Measurements from ENCODE around the gene DOK5. TPM values are rescaled to one million over a fixed set of nuclear protein-coding genes. Genes with fewer than 3 reads are reported as not detected.

Gene DOK5
- total and polyA plus RNA-seq, 10 of the 15 experiments (the other 5 are each of a cell fraction or from before 2014, with no cell fraction given): 0.03 TPM; not detected in 9

DNA sequence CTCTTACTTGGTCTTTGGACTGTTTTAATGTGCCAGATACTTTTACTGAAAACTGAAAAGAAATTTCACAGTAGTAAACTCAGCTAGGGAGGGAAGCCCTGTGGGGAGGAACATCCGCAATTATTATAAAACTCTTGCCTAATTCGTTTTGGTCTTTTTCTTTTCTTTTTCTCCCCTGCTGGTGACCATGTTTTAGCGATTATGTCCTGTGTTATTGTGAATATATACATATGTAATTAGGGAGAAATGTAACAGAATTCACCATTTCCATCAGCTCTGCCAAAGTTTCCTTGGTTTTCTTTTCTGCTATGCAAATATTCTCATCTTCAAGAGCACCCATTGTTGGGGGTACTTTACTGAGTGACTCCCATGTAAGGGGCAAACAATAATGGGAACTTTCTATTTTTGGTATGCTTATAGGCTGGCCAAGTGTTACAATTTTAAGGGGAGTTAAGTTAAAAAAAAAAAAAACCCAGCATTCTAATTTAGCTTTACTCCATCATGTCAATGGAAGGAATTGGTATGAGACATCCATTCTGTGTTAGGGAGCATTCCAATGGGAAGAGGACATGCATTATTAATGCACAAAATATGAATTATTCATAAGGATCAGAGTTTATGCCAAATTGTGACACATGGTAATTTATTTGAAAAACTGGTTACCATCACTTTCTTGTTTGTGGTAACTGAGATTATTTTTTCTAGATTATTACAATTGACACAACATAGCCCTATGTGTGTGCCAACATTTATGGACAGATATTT, 2.0 kb downstream of the DOK5 start (continued):
- TF ChIP-seq, protein P1, sequence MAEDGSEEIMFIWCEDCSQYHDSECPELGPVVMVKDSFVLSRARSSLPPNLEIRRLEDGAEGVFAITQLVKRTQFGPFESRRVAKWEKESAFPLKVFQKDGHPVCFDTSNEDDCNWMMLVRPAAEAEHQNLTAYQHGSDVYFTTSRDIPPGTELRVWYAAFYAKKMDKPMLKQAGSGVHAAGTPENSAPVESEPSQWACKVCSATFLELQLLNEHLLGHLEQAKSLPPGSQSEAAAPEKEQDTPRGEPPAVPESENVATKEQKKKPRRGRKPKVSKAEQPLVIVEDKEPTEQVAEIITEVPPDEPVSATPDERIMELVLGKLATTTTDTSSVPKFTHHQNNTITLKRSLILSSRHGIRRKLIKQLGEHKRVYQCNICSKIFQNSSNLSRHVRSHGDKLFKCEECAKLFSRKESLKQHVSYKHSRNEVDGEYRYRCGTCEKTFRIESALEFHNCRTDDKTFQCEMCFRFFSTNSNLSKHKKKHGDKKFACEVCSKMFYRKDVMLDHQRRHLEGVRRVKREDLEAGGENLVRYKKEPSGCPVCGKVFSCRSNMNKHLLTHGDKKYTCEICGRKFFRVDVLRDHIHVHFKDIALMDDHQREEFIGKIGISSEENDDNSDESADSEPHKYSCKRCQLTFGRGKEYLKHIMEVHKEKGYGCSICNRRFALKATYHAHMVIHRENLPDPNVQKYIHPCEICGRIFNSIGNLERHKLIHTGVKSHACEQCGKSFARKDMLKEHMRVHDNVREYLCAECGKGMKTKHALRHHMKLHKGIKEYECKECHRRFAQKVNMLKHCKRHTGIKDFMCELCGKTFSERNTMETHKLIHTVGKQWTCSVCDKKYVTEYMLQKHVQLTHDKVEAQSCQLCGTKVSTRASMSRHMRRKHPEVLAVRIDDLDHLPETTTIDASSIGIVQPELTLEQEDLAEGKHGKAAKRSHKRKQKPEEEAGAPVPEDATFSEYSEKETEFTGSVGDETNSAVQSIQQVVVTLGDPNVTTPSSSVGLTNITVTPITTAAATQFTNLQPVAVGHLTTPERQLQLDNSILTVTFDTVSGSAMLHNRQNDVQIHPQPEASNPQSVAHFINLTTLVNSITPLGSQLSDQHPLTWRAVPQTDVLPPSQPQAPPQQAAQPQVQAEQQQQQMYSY (CRISPR knock-in tag; IDR thresholded peaks at IDR 0.05): no peak
- TF ChIP-seq ASH2L (IDR thresholded peaks at IDR 0.05; ENCODE audit: borderline replicate concordance, low read depth) (no peak), MYC (IDR thresholded peaks at IDR 0.05; ENCODE audit: insufficient read depth, insufficient read length, insufficient replicate concordance, low read length, severe bottlenecking) (no peak), BHLHE40 (IDR thresholded peaks at IDR 0.05; ENCODE audit: borderline replicate concordance in 1 of 2, low read depth in 2 of 2, low read length in 1 of 2) (no peak), CBFB (IDR thresholded peaks at IDR 0.05; ENCODE audit: low read depth) (no peak)
- TF ChIP-seq, protein P2, sequence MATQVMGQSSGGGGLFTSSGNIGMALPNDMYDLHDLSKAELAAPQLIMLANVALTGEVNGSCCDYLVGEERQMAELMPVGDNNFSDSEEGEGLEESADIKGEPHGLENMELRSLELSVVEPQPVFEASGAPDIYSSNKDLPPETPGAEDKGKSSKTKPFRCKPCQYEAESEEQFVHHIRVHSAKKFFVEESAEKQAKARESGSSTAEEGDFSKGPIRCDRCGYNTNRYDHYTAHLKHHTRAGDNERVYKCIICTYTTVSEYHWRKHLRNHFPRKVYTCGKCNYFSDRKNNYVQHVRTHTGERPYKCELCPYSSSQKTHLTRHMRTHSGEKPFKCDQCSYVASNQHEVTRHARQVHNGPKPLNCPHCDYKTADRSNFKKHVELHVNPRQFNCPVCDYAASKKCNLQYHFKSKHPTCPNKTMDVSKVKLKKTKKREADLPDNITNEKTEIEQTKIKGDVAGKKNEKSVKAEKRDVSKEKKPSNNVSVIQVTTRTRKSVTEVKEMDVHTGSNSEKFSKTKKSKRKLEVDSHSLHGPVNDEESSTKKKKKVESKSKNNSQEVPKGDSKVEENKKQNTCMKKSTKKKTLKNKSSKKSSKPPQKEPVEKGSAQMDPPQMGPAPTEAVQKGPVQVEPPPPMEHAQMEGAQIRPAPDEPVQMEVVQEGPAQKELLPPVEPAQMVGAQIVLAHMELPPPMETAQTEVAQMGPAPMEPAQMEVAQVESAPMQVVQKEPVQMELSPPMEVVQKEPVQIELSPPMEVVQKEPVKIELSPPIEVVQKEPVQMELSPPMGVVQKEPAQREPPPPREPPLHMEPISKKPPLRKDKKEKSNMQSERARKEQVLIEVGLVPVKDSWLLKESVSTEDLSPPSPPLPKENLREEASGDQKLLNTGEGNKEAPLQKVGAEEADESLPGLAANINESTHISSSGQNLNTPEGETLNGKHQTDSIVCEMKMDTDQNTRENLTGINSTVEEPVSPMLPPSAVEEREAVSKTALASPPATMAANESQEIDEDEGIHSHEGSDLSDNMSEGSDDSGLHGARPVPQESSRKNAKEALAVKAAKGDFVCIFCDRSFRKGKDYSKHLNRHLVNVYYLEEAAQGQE (IDR thresholded peaks at IDR 0.05; ENCODE audit: low read depth, low read length): no peak
